Chondrocyte (in vitro differentiated cells): ENCODE data around the gene MLLT1. TPM values are rescaled to one million over a fixed set of nuclear protein-coding genes. Genes with fewer than 3 reads are reported as not detected.

Experiments
- DNase-seq: peaks from one replicate; pipeline ENCODE4 v3.0.0; 2021; ENCODE audit warnings: mixed read lengths, low spot score
- H3K27ac Mint-ChIP-seq: one replicate; pipeline ENCODE4 v1.8.0; 2021; ENCODE audit warnings: mild to moderate bottlenecking, moderate library complexity, mixed read lengths; ENCODE audit not compliant: unreplicated experiment
- H3K27me3 Mint-ChIP-seq: 2 replicates; pipeline ENCODE4 v1.8.0; 2021; ENCODE audit warnings: low read depth, mixed read lengths
- H3K36me3 Mint-ChIP-seq: 2 replicates; pipeline ENCODE4 v1.8.0; 2021; ENCODE audit warnings: low read depth, mixed read lengths
- H3K4me1 Mint-ChIP-seq: 2 replicates; pipeline ENCODE4 v1.8.0; 2021; ENCODE audit warnings: low read depth, mild to moderate bottlenecking, mixed read lengths
- H3K4me3 Mint-ChIP-seq: one replicate; pipeline ENCODE4 v1.8.0; 2021; ENCODE audit warnings: mild to moderate bottlenecking, moderate library complexity, mixed read lengths; ENCODE audit not compliant: unreplicated experiment
- H3K9me3 Mint-ChIP-seq: 2 replicates; pipeline ENCODE4 v1.8.0; 2021; ENCODE audit warnings: low read depth, mixed read lengths
- CTCF ChIP-seq: fragments of 200-600 bp; sonication (generic); IDR thresholded peaks from 2 replicates; pipeline ENCODE4 v1.5.0; 2021; ENCODE audit warnings: antibody characterized with exemption, mild to moderate bottlenecking, moderate library complexity
- total RNA-seq: library from RNA; stranded (reverse); gene quantifications from 3 replicates; pipeline ENCODE4 v1.2.1, GENCODE V29; 2021

Gene MLLT1
- total RNA-seq, 1 donor from 2014 or later = 60.9 TPM

DNA sequence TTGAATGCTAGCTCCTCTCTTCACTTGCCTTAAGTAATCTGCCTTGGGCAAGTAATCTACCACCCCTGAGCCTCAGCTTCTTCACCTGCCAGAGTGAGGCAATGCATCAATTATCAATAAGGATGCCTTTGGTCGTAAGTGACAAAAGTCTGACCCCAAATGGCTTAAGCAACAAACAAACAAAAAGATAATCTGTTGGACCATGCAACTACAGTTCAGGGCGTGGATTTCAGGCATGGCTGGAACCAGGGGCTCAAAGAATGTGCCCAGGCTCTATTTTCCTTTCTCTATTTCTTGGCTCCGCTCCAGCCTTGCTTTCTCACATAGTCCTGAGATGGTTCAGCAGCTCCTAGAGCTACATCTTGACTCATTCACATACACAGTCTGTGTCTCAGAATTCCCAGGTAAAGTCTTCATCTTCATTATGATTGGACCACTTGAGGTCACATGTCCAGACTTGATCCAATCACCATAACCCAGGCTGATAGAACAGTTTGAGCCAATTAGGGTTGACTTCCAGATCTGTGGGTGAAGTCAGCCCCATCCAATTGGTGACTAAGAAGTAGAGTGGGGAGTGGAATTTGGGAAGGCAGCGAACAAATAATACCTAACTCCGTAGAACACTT is 114.8 kb downstream of the MLLT1 start:
- Mint-ChIP-seq H3K4me3 (no peak overlapping the region), H3K9me3 (peaks cover 13% of the 10 kb centered on the region), H3K4me1 (no peaks in the 10 kb centered on the region), H3K27me3 (no peaks in the 10 kb centered on the region), H3K36me3 (peaks cover 2% of the 10 kb centered on the region), H3K27ac (no peak overlapping the region)
- no peak for TF ChIP-seq CTCF
- DNase-seq = no peak

DNA sequence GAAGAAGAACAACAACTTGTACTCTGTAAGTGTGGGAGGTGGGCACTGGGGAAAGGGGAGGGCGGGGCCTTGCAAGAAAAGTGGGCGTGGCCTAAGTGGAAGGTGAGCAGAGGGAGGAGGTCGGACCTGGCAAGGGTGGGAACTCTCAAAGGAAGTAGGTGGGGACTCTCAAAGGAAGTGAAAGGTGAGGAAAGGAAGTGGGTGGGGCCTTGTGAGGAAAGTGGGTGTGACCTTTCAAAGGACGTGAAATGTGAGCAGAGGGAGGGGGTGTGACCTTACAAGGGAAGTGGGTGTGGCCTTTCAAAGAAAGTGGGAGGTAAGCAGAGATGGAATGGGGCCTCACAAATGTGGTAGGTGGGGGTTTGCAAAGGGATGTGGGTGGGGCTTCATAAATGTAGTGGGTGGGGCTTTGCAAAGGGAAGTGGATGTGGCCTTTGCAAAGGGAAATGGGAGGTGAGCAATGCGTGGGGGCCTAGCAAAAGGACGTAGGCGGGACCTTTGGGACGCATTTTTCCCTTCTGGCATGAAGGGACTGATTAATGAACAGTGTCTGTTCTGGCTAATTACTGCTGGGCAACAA is 118.4 kb downstream of the MLLT1 start:
- TF ChIP-seq CTCF = no peak
- Mint-ChIP-seq H3K27me3 (no peaks in the 10 kb centered on the region), H3K27ac (no peak overlapping the region), H3K36me3 (peaks cover 2% of the 10 kb centered on the region), H3K9me3 (peaks cover 13% of the 10 kb centered on the region), H3K4me1 (no peaks in the 10 kb centered on the region), H3K4me3 (no peak overlapping the region)
- no peak for DNase-seq

Other genes starting within 250 kb of the MLLT1 start
- gene RFX2, start 169.5 kb downstream of the MLLT1 start, total RNA-seq = 5.6 to 9.9 TPM (median 6.5 TPM) in 3 replicates
- gene ACSBG2, start 144.3 kb downstream of the MLLT1 start, total RNA-seq = 0.10 TPM in 1 of 3 replicates, not detected in the others
- gene ACER1, start 53.6 kb upstream of the MLLT1 start, total RNA-seq = not detected in 3 replicates
- gene CLPP, start 81.6 kb upstream of the MLLT1 start, total RNA-seq = 66.5 to 74.6 TPM (median 68.3 TPM) in 3 replicates
- 46.0 to 74.3 TPM (median 71.7 TPM) in 3 replicates for gene ALKBH7, start 92.8 kb upstream of the MLLT1 start, total RNA-seq
- gene PSPN, start 96.0 kb upstream of the MLLT1 start, total RNA-seq = 2.8 to 3.4 TPM (median 3.1 TPM) in 3 replicates
- gene GTF2F1, start 113.2 kb upstream of the MLLT1 start, total RNA-seq = 58.8 to 64.0 TPM (median 60.4 TPM) in 3 replicates
- gene KHSRP, start 144.8 kb upstream of the MLLT1 start, total RNA-seq = 182 to 191 TPM (median 187 TPM) in 3 replicates
- gene SLC25A41, start 153.8 kb upstream of the MLLT1 start, total RNA-seq = 0.20 TPM in 1 of 3 replicates, not detected in the others
- 47.8 to 51.7 TPM (median 49.4 TPM) in 3 replicates for gene SLC25A23, start 179.8 kb upstream of the MLLT1 start, total RNA-seq
- 0.32 TPM in 1 of 3 replicates, not detected in the others for gene CRB3, start 184.3 kb upstream of the MLLT1 start, total RNA-seq
- gene DENND1C, start 201.8 kb upstream of the MLLT1 start, total RNA-seq = not detected in 3 replicates
- gene TUBB4A, start 222.3 kb upstream of the MLLT1 start, total RNA-seq = 0.26 to 0.99 TPM (median 0.70 TPM) in 3 replicates